GM21515 (cell line): ENCODE data around the gene FRMD4A.

Experiments
- ATAC-seq: cut with Tn5 transposase; IDR thresholded peaks from one replicate; pipeline ENCODE4 v1.9.1; 2021; ENCODE audit not compliant: unreplicated experiment

The FRMD4A gene

DNA sequence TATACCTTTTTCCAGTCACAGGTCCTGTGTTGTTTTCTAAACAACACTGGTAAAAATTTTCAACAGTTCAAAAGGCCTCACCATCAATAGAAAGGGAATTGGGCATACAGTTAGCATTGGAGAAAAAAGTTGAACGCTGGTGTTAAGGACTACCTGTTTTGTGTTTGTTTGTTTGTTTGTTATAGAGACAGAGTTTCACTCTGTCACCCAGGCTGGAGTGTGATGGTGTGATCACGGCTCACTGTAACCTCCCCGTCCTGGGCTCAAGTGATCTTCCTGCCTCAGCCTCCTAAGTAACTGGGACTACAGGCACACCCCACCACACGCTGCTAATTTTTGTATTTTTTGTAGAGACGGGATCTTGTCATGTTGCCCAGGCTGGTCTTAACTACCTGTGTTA, 437.9 kb downstream of the FRMD4A start:
- no peak for ATAC-seq

DNA sequence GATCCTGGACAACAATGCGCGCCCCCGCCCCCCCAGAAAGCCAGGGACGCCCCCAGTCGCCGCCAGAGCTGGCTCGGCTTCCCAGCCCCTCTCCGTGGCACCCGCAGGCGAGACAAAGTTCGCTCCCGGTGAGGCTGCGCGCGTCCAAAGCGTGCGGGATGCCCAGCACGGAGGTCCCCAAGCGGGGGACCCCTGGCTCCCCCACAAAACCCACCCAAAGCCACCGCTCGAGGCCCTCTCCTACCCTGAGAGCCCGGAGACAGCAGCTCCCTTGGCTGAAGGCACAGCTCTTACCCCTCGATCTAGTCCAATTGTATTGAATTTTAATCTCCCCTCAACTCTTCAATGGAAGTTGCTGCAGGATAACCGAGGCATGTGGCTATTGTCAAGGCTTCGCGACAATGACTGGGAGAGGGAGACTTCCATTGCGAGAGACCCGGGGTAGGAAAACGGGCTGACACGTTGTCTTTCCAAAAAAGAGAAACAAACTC, 438.7 kb downstream of the FRMD4A start:
- ATAC-seq, result no peak

DNA sequence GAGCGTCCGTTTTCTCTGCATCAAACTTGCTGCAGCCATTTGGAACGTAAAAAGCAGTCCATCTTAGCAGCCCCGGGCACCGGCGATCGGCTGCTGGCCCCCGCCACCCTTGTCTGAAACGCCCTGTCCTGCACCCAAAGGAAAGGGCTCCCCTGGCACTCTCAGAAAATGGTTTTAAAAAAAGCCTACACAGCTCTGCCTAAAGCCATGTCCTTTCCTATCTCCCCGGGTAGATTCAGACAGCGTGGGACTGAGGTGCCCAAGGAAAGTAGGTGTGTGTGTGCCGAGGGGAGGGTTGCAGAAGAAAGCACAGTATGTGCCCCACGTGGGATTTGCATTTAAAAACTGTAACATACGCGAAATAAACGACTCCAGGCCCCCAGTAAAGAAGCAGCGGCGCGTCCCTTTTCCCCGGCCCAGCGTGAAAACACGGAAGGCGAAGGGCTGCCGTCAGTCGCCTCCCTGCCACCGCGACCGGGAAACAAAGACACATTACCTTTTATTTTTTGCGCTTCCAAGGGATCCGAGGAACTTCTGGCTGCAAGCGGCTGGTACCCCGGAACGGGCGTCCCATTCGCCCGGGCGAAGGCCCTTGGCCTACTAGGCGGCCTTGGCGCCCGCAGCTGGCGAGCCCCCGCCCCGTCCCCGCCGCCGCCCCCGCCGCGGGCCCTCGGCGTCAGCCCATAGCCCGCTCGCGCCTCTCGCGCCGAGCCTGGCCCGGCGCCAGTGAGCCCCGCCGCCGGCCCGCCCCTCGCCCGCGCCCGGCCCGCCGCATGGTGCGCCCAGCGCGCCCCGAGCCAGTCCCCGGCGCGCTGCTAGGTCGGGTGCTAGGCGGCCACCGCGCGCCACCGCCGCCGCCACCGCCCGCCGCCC, 439.4 kb downstream of the FRMD4A start:
- no peak for ATAC-seq

DNA sequence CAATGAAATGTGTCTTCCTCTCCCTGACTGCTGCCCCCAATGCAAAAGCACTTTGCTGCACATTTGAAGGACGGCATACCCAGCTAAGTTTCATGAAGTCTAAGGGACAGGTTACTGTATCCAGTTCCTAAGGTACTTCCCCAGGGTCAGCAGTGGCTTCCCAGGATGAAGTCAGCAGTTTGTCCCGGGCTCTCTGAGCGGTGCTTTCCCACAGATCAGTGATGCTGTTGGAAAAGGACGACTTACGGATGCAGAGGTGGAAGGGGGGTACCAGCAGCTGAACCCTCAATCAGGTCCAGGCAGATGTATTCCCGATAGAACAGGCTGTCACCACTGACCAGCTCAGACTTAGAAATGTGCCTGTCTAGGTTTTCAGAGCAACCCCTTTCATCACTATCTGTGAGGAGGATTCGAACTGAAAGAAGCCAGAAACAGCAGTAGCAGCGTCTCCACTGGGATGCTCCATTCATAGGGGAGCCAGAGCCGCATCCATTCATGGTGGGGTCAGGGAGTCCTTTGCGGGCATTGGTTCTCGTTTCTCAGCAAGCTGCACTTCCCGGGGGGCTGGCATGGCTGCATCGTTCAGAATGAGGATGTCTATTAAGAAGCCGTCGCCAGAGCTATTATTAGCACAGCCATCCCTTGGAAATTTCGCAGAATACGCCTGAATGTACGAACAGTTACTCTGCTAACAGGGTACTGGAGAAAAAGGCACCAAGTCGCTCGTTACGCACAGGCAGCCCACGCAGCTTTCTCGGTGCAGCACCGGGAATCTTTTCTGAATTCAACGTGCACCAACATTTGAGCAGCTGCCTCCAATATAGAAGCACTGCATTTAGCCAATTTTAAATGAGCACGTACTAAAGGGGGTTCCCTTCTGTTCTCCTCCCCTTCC, 440.2 kb downstream of the FRMD4A start:
- ATAC-seq, result no peak

DNA sequence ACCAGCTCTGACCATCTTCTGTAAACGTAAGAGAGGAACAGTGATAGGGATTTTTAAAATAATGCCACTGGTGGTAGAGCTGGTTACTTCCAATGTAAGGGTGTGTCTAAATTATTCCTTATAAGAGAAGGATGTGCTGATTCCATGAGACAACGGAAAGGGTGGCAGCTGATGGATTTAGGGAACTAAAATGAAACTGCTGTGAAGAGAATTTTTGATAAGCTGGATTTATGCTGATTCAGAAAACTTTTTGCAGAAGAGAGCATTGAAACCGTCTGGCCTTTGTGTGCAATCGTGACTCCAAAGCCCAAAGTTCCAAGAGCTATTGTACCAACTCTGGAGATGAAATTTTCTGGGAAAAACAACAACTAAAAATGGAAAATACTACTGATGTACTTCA, 443.0 kb downstream of the FRMD4A start:
- no peak for ATAC-seq

DNA sequence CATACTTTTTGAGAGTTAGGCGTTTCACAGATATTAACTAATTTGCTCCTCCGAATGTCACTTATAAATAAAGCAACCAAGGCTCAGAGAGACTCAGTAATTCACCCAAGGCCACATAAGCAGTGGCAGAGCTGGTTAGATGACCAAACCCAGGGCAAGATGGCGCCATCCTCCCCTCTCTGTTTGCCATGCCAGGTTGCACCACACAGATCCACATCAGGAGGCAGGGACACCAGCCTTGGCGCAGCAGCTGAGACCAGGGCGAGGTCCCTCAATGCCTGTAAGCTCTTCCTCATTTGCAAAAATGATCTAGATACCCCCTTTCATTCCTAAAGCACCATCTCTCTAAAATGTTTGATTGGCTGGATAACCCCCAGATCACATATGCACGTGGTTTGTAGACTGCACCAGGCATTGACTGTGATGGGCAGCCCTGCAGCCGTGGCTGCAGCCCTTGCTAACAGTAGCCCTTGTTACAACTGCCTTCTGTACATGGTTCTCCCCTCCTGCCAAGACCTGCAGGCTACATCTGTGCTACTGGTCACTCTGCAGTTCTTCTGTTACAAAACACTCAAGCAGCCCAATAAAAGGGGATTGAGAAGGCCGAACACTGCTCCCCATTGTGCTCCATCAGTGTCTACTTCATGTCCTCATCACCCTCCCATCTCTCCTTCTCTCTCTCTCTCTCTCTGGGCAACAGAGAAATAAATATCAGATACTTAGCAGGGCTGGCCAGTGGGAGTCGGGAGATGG, 445.3 kb downstream of the FRMD4A start:
- ATAC-seq, result no peak

DNA sequence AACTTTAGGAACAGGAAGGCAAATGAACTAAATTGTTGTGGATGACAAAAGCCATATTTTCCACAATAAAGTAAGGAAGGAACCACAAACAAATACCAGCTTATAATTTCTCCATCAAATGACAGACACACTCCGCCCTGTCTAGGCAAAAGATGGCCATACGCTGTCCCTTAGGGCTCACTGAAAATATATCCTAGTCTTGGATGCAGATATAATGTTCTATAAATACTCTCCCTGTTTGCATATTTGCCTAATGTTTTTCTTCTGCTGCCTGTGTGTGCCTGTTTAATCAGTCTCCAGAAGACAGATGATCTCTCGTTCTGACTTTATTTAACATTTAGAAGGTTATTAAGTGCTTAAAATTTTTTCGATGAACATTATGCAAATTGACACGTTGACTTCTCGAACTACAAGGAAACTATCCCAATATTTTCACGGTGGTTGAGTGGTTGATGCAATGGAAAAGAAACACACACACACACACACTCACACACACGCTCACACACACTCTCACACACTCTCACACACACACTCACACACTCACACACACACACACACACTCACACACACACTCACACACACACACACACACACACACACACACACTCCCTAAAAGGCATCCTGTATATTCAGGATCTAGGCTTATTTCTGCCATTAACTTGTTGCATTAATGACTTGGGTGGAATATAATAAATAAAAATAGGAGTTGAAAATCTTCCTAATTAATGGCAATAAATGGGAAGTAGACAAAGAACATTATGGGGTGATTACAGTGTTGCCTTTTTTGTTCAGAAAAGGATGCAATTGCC, 446.9 kb downstream of the FRMD4A start:
- no peak for ATAC-seq

DNA sequence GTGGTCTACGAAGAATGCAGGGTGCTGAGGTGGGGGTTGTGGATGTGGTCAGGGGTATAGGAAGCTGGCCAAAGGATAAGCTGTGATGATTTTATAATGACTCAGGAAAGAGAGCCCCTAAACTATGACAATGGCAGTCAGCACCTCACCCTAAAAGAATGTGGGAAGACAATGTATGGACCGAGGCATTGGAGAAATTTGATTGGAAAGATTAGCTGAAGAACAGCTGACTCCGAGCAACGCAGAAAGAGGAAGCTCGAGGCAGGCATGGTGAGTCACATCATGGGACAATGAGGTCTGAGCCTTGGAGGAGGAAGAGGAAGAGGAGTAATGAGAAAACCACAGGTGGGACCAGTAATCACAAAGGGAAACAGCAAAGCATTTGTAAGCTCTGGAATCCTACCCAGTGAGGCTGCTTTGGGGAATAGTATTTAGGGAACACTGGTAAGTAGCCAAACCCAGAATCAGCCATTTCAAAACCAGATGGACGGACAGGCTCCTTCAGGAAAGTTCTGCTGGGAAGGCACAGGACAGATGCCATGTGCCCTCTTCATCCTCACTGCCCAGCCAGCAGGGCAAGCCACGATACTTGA, 448.5 kb downstream of the FRMD4A start:
- no peak for ATAC-seq

DNA sequence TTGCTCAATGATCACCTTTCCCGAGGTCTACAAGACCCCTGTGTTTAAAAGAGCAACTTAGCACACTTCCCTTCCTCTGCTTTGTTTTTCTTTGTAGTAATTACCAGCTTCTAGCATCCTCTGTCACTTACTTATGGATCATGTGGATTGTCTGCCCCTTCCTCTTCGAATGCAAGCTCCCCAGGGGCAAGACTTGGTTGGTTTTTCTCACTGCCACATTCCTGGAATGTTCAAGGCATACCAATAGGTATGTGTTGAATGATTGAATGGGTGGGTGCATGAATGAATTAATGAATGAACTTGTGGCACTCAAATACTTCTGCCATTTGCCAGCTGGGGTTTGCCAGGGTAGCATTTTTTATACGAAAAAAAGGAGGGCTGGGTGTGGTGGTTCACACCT, 450.0 kb downstream of the FRMD4A start:
- ATAC-seq, result no peak

DNA sequence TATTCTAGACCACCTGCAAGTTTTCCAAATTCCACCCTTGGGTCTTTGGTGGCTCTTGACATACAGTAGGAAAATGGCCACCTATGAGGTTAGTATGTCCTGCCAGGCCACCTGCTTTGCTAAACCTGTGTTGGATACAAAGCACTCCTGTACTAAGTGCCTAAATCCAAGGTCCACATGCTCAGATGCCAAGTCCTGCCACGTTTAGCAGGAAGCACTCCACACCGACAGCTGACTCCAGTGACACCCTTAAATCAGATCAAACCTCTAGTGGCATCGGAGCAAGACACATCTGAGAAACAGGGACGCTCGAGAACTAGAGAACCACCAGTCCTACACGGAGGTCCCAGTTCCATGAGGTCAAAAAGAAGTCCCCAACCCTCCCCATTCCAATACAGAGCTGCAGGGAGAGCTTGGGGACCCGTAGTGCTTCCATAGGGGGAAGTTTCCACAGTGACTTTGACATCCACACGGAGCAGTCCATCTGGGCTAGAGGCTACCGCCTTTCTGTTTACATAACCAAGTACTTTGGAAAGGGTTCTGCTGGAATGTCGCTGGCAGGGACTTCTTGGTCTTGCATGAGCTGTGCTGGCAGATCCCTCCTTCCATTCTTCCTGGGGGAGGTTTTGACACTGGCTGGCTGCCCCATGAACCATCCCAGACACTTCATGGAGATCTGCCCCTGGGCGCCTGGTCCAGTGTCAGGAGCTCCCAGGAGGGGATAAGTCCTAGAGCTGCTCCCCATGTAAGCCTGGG, 453.4 kb downstream of the FRMD4A start:
- ATAC-seq, result no peak

DNA sequence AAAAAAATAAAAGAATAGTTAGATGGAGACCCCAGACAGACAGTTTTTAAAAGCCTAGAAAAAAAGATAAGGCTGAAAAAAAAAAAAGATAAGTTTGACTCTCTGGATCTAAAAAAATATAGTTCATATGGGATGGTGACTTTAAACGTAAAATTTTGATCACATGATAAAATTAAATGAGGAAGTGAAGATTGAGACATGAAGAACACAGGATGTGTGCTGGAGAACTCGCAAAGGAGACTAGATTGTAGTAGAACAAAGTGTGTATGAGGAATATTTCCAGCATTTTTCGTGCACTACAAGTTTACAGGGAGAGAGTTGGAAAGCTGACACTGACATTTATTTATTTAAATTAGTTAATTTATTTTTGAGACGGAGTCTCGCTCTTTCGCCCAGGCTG, 457.5 kb downstream of the FRMD4A start:
- no peak for ATAC-seq

DNA sequence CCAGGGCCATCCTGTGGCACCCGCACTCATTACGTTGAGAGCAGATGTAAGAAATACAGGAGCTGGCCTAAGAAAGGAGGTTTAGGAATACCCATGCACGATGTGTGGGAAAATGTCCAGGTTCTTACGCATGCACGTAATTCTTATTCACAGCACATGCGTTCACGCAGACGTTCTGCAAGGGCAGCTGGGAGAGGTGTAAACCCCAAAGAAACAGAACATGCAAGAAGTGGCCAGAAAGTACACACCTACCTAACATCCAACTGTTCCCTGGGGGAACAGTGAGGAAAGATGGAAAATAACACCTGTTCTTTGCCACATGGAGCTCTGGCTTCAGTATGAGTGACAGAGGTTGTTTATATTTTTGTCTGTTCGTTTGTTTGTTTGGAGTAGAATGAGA, 458.3 kb downstream of the FRMD4A start:
- no peak for ATAC-seq

DNA sequence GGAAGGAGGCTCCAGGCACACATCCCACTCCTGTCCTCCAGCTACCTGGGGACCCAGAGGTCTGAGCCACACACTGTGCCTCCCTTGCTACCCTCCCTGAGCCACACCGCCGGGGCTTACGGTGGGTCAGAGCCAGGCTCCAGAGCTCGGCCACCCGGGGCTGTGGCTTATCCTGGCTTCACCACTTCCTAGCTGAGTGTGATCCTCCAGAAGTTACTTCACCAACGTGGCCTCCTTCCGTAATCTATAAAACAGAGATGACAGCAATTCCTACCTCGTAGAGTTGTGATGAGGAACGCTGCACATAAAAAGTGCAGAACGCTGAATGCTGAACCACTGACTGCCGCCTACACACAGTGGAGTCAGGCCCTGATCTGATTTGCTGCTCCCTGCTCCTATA, 458.9 kb downstream of the FRMD4A start:
- ATAC-seq, result no peak

DNA sequence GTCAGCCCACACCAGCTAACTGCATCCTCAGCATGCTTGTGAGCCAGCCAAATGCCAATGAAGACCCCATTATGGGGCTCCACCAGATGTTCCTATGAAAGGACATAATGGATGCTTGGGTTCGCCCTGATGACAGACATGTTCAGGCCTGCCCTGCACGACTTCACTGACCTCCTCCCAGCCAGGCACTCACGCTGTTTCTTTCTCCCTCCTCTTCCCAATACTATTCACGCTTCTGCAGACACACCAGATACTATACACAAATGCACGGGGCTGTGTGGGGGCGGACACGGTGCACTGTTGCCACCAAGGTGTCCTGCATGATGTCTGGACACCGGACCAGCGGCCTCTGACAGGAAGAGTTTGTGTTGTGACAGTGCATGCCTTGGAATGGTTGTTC, 459.7 kb downstream of the FRMD4A start:
- no peak for ATAC-seq

DNA sequence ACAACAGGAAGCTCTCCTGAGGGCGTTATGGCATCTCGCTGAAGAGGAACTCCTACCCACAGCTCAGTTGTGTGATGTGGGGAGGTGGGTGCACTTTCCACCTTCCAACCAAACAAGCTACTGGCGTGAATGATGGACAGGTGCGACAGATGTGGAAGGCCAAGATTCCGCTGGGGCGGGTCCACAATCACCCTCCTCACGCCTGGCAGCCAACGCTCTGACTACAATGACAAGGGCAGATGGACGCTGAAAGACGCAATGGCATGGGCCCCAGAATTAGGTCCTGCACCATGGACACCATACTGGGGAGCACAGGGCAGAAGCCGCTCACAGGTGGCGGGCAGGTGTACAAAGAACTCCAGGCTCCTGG, 461.4 kb downstream of the FRMD4A start:
- no peak for ATAC-seq

DNA sequence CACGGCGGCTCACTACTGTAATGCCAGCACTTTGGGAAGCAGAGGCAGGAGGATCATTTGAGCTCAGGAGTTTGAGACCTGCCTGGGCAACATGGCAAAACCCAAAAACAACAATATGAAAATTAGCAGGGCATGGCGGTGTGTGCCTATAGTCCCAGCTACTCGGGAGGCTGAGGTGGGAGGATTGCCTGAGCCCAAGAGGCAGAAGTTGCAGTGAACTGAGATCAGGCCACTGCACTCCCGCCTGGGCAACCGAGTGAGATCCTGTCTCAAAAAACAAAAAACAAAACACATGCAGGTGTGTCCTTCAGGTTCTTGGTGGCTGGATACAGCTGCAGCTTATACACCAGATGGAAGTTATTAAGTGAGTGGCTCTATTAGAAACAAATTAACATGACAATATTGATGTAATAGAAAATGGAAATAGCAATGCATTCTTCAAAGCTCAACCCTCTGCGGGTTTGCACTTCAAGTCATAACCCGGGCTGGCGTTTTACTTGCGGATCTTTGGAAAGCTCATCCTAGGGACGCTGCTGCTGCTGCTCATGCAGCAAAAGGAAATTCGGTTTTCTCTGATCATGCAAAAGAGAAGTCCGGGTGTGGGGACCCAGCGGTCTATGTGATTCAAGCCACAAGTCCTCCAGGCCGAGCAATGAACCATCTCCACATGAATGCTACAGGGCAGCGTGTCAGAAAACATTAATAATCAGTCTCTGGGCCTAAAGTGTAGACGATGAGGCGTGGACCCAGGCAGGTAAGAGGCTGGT, 462.0 kb downstream of the FRMD4A start:
- no peak for ATAC-seq

DNA sequence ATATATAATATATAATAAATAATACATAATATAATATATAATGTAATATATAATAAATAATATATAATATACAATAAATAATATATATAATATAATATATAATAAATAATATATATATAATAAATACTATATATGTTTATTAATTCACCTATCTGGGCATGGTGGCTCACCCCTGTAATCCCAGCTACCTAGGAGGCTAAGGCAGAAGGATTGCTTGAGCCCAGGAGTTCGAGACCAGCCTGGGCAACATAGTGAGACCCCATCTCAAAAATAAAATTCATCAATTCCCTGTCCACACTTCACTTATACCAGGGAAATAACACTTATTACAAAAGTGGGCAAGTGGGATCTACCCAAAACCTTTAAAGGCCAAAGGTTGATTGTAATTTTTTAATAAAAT, 462.9 kb downstream of the FRMD4A start:
- no peak for ATAC-seq

DNA sequence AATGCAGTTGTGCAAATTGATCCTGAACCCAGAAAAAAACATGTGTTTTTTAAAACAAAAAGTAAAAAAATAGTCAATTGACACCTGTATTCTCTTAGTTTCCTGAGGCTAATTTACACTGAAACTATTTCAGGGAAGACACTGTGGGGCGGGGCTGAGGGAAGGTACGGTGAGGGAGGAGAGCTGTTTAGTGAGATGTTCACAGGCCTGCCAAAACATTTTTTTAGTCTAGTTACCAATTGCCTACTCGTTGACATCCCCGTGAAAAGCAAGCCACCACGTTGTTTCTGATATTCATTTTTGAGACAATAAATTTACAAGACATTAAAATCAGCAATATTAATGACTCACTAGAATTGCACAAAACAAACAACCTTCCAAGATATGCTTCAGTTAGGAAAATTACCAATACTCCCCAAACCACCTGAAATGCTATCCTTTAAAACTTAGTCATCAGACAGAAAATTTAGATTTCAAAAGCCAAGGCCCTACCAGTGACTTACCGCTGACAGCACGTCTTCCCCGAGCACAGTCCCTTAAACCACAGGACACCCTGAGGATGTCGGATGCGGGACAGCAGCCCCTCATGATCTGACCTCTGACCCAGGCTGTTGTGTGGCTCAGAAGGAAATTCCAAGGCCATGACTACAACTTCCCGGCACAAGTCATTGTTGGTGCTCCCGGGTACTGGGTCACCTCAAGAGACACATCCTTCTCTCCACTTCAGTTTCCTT, 464.8 kb downstream of the FRMD4A start:
- ATAC-seq, result no peak
